Prostate gland (tissue), 2 donors: Measurements from ENCODE around the gene APOA4. TPM values are rescaled to one million over a fixed set of nuclear protein-coding genes. Genes with fewer than 3 reads are reported as not detected.

Experiments used
- DNase-seq: peaks from one replicate; pipeline ENCODE4 v3.0.0-alpha.2; 2019; ENCODE audit warnings: low spot score
- H3K27ac ChIP-seq, 2 donors: fragments of 200-600 bp; sonication (generic); 2 replicates each; pipeline ENCODE4 v1.5.1; 2017 to 2019
- H3K27me3 ChIP-seq: fragments of 200-600 bp; sonication (generic); replicated peaks from 2 replicates; pipeline ENCODE4 v1.5.1; 2019; ENCODE audit not compliant: insufficient read depth
- H3K36me3 ChIP-seq, 2 donors: fragments of 200-600 bp; sonication (generic); 1 replicate in 1 of 2; 2 replicates in 1 of 2; pipeline versions ENCODE4 v1.5.1 to v1.8.1; 2017 to 2019
- H3K4me1 ChIP-seq: fragments of 200-600 bp; sonication (generic); replicated peaks from 2 replicates; pipeline ENCODE4 v1.5.1; 2019
- H3K4me3 ChIP-seq, 2 donors: fragments of 200-600 bp; sonication (generic); 2 replicates each; pipeline ENCODE4 v1.5.1; 2017 to 2019
- H3K9me3 ChIP-seq: fragments of 200-600 bp; sonication (generic); 2 replicates; pipeline ENCODE4 v1.5.1; 2017
- CTCF ChIP-seq, 4 experiments: fragments of 200-600 bp in 2 of 4; fragments of 450-650 bp in 2 of 4; sonication (generic) in 2 of 4; IDR thresholded peaks; 1 replicate in 3 of 4; 2 replicates in 1 of 4; pipeline ENCODE4 v1.5.1; 2016 to 2019; ENCODE audit warnings: antibody characterized with exemption in 4 of 4, mild to moderate bottlenecking in 2 of 4, moderate library complexity in 2 of 4
- POLR2A ChIP-seq: fragments of 450-650 bp; IDR thresholded peaks from one replicate; pipeline ENCODE4 v1.6.1; 2016; ENCODE audit warnings: antibody characterized with exemption, mild to moderate bottlenecking
- POLR2AphosphoS5 ChIP-seq: sonication (generic); formaldehyde crosslinking; IDR thresholded peaks from one replicate; pipeline ENCODE4 v1.6.1; 2017; ENCODE audit warnings: antibody characterized with exemption
- WGBS: methylation state at CpG from one replicate; pipeline ENCODE4 v1.1.5; 2018; 5-methylcytosine and 5-hydroxymethylcytosine counted together
- intact Hi-C: fragments of 100-400 bp; cut with DNase I; formaldehyde crosslinking; loops from one replicate; pipeline ENCODE4 v1.14.2; 2022
- total RNA-seq, 2 donors: library from RNA; depleted of rRNA; stranded (reverse); fragments of >200 nt; gene quantifications; one replicate each; pipeline ENCODE4 v1.1.0, GENCODE V29; 2016

APOA4 gene
- total RNA-seq, 2 donors from 2014 or later = not detected

DNA sequence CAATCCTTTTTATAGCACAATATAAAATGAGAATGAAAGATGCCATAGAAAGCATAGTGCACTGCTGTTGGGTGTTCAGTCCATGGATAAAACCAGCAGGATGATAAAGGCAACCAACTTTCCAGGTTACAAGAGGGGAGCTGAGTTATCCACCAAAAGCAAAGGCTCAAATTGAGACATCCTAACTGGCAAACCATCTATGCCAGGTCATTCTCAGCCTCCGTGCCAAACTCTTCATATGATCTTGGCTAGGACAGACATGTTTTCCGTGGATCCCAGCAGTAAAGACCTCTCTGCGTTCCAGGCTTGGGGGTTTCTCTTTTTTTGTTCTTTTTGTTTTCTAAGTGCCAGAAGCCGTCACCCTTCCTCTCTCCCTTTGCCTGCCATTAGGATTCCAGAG is 21.6 kb upstream of the APOA4 start:
- TF ChIP-seq CTCF (IDR thresholded peaks at IDR 0.05) (no peak), POLR2AphosphoS5 (no peak)
- Histone ChIP-seq H3K9me3 (no peaks in the 10 kb centered on the region), H3K27me3 (no peaks in the 10 kb centered on the region), H3K4me3 (no peak overlapping the region), H3K27ac (no peak overlapping the region), H3K4me1 (no peaks in the 10 kb centered on the region), H3K36me3 (no peaks in the 10 kb centered on the region)
- 86% methylated on average over 4 of the region's 4 CpGs for WGBS
- intact Hi-C loops = no loop called here
- no peak for DNase-seq

- DNase-seq = no peak
- no peak overlapping the region for H3K4me3 ChIP-seq
- no peaks in the 10 kb centered on the region for H3K4me1 ChIP-seq
- 92% methylated on average over 9 of the region's 9 CpGs for WGBS
- no peak overlapping the region for H3K27ac ChIP-seq
- no peaks in the 10 kb centered on the region for H3K9me3 ChIP-seq
- intact Hi-C loops = no loop called here
- no peaks in the 10 kb centered on the region for H3K27me3 ChIP-seq
- H3K36me3 ChIP-seq = no peaks in the 10 kb centered on the region
- no peak for TF ChIP-seq CTCF (IDR thresholded peaks at IDR 0.05)
- no peak for TF ChIP-seq POLR2A
- no peak for TF ChIP-seq POLR2AphosphoS5
Observed at GRCh38 chr11:116843661-116844060, 20.6 kb upstream of the APOA4 start.

GRCh38 chr11:116842909-116843308 is 19.8 kb upstream of the APOA4 start:
- Histone ChIP-seq H3K9me3 (no peaks in the 10 kb centered on the region), H3K27ac (no peak overlapping the region), H3K27me3 (no peaks in the 10 kb centered on the region), H3K36me3 (no peaks in the 10 kb centered on the region), H3K4me1 (no peaks in the 10 kb centered on the region), H3K4me3 (no peak overlapping the region)
- TF ChIP-seq POLR2A = no peak
- TF ChIP-seq POLR2AphosphoS5 = no peak
- no peak for TF ChIP-seq CTCF (IDR thresholded peaks at IDR 0.05)
- intact Hi-C loops = no loop called here
- no peak for DNase-seq
- 85% methylated on average over 4 of the region's 4 CpGs for WGBS

DNA sequence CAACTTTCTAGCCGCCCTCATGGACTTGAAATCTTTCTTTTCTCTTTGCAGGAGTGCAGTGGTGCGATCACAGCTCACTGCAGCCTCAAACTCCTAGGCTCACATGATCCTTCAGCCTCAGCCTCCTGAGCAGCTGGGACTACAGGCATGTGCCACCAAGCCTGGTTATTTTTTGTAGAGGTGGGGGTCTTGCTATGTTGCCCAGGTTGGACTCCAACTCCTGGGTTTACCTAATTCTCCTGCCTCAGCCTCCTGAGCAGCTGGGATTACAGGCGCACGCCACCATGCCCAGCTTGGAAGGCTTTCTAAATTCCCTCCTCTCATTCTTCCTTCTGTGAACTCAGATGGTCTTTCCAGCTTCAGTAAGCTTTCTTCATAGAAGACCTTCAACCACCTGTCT is 19.0 kb upstream of the APOA4 start:
- 97% methylated on average over 4 of the region's 4 CpGs for WGBS
- DNase-seq = no peak
- intact Hi-C loops = no loop called here
- Histone ChIP-seq H3K4me3 (no peak overlapping the region), H3K4me1 (no peaks in the 10 kb centered on the region), H3K36me3 (no peaks in the 10 kb centered on the region), H3K27me3 (no peaks in the 10 kb centered on the region), H3K27ac (no peak overlapping the region), H3K9me3 (no peaks in the 10 kb centered on the region)
- TF ChIP-seq CTCF (IDR thresholded peaks at IDR 0.05) (no peak), POLR2A (no peak), POLR2AphosphoS5 (no peak)

DNA sequence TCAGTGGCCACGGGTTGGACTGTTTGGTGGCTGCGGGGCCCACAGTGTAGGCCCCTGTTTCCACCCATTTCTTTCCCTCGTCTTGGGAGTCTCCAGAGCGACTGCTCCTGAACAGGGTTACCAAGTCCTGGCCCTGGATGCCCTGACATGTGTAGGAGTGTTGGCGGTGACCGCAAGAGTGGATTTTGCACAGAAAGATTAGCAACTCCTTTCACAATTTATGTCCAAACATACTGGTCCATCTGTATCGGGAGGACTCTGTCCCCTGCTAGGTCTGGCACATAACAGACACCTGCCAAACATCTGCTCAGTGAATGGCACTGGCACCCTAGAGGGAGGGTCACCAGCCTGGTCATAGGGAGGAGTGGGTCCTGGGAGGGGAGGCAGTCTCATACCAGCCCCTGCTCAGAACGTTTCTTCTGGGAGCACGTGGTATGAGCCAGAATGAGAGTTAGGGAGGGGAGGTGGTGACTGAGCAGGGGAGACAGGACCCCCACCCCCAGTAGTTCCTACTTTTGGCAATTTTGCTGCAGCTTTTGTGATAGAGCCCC is 17.7 kb upstream of the APOA4 start:
- Histone ChIP-seq H3K27ac (no peak overlapping the region), H3K4me1 (no peaks in the 10 kb centered on the region), H3K4me3 (no peak overlapping the region), H3K9me3 (no peaks in the 10 kb centered on the region), H3K27me3 (no peaks in the 10 kb centered on the region), H3K36me3 (no peaks in the 10 kb centered on the region)
- 79% methylated on average over 9 of the region's 9 CpGs for WGBS
- TF ChIP-seq POLR2A (no peak), POLR2AphosphoS5 (no peak), CTCF (IDR thresholded peaks at IDR 0.05) (no peak)
- intact Hi-C loops = no loop called here
- DNase-seq = no peak
